OCI-LY7 (cell line): ENCODE data around the gene LRPPRC.

Experiments used
- CTCF ChIP-seq: fragments of 200-600 bp; sonication (generic); conservative IDR thresholded peaks from 2 replicates; pipeline ENCODE4 v1.5.1; 2014; ENCODE audit warnings: mild to moderate bottlenecking, antibody characterized with exemption, low read length, moderate library complexity, mixed read lengths
- EZH2phosphoT487 ChIP-seq: fragments of 200-600 bp; sonication (generic); IDR thresholded peaks from 2 replicates; pipeline ENCODE4 v1.6.1; 2018; ENCODE audit warnings: low read depth, borderline replicate concordance, mild to moderate bottlenecking, mixed run types, antibody characterized with exemption, low read length, moderate library complexity, mixed read lengths

- TF ChIP-seq CTCF (no peak), EZH2phosphoT487 (no peak)
These were observed 14.9 kb downstream of the LRPPRC start for GRCh38 chr2:43980902-43981301.
